K562 (cell line): ENCODE results near the gene SCRN1. TPM values are rescaled to one million over a fixed set of nuclear protein-coding genes. Genes with fewer than 3 reads are reported as not detected.

Source experiments
- BRD9 ChIP-seq: fragments of 450-650 bp; IDR thresholded peaks from 2 replicates; pipeline ENCODE4 v1.6.1; 2018; ENCODE audit warnings: low read depth; ENCODE audit not compliant: partially characterized antibody
- CEBPB ChIP-seq: fragments of 450-650 bp; IDR thresholded peaks from 2 replicates; pipeline ENCODE4 v1.6.1; 2016; ENCODE audit warnings: missing genetic modification characterization, missing compliant biosample characterization
- CEBPG ChIP-seq, 3 experiments: fragments of 200-800 bp in 1 of 3; sonication (Bioruptor generic) in 1 of 3; sonication (generic) in 1 of 3; formaldehyde crosslinking in 1 of 3; IDR thresholded peaks in 2 of 3; conservative IDR thresholded peaks in 1 of 3; 2 replicates each; pipeline versions ENCODE4 v1.6.1 to v1.8.0; 2016 to 2022; ENCODE audit warnings: missing compliant biosample characterization in 2 of 3, missing genetic modification characterization in 2 of 3, mild to moderate bottlenecking in 1 of 3, missing genetic modification reagents in 1 of 3
- polyA plus RNA-seq, 8 experiments: library from polyadenylated mRNA; depleted of rRNA in 4 of 8; stranded (reverse) in 5 of 8; unstranded in 3 of 8; fragments of >200 nt; fragmentation: Nextera tagmentation in 2 of 8; fragmentation: Illumina TruSeq in 1 of 8; extraction: Ambion mirVana in 2 of 8; extraction: Trizol in 1 of 8; gene quantifications; 2 replicates each; pipeline versions ENCODE4 v1.2.1 to v1.2.3, GENCODE V29; 2011 to 2014; ENCODE audit warnings: inconsistent platforms in 1 of 8, missing spikeins in 1 of 8
- small RNA-seq: library from RNA; depleted of rRNA; stranded (forward); fragments of <200 nt; gene quantifications from one replicate; pipeline ENCODE3, GENCODE V24; 2014
- total RNA-seq, 7 experiments: library from RNA; depleted of rRNA in 6 of 7; stranded (reverse); fragments of >200 nt in 6 of 7; fragmentation: Illumina TruSeq in 2 of 7; extraction: Trizol in 2 of 7; gene quantifications; 2 replicates each; pipeline versions ENCODE4 v1.2.1 to v1.2.3, GENCODE V29; 2011 to 2021; ENCODE audit warnings: low replicate concordance in 1 of 7
- TF ChIP-seq, protein P1 (sequence below), 2 experiments: fragments of 450-650 bp in 1 of 2; sonication (generic) in 1 of 2; formaldehyde crosslinking in 1 of 2; IDR thresholded peaks; 2 replicates each; pipeline versions ENCODE4 v1.7.1 to v1.9.0; 2016 to 2022; ENCODE audit warnings: inconsistent platforms in 1 of 2, mild to moderate bottlenecking in 1 of 2, missing genetic modification reagents in 1 of 2

Gene SCRN1
- total and polyA plus RNA-seq, 9 of the 15 experiments (the other 6 are each of a cell fraction or from before 2014, with no cell fraction given) = 0.13 to 1.4 (median 0.20) TPM

DNA sequence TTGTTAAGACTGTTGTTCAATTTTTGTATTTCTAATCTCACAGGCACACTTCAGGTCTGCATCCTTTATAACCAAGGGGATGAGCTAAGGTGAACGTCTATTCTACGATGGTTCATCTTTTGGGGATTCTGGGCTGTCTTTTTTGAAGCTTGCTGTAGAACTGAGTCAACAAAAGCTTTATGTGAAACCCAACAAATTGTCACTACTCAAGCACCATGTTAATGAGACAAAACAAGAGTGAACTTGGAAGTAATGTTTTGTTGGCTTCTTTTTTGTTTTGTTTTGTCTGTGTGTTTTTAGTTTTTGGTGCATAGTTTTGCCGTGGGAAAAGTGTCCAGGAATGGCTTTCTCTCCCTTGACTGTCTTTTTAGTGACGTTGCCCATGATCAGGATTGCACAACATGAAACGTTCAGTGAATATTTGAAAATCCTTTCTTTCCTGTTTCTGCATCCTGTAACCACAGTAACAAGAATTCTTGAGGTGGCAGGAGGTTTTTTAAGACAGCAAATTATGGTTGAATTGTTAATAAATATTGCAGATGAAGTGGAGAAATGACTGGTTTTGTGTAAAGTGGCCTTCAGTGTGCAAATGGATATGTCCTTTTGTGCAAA lies 117.7 kb downstream of the SCRN1 start (continued):
- TF ChIP-seq, protein P1, sequence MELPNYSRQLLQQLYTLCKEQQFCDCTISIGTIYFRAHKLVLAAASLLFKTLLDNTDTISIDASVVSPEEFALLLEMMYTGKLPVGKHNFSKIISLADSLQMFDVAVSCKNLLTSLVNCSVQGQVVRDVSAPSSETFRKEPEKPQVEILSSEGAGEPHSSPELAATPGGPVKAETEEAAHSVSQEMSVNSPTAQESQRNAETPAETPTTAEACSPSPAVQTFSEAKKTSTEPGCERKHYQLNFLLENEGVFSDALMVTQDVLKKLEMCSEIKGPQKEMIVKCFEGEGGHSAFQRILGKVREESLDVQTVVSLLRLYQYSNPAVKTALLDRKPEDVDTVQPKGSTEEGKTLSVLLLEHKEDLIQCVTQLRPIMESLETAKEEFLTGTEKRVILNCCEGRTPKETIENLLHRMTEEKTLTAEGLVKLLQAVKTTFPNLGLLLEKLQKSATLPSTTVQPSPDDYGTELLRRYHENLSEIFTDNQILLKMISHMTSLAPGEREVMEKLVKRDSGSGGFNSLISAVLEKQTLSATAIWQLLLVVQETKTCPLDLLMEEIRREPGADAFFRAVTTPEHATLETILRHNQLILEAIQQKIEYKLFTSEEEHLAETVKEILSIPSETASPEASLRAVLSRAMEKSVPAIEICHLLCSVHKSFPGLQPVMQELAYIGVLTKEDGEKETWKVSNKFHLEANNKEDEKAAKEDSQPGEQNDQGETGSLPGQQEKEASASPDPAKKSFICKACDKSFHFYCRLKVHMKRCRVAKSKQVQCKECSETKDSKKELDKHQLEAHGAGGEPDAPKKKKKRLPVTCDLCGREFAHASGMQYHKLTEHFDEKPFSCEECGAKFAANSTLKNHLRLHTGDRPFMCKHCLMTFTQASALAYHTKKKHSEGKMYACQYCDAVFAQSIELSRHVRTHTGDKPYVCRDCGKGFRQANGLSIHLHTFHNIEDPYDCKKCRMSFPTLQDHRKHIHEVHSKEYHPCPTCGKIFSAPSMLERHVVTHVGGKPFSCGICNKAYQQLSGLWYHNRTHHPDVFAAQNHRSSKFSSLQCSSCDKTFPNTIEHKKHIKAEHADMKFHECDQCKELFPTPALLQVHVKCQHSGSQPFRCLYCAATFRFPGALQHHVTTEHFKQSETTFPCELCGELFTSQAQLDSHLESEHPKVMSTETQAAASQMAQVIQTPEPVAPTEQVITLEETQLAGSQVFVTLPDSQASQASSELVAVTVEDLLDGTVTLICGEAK (IDR thresholded peaks at IDR 0.05) = peak; percentile 82
- TF ChIP-seq, protein P1 (CRISPR knock-in tag; IDR thresholded peaks at IDR 0.05) = peak; percentile 68
- TF ChIP-seq BRD9 (no peak), CEBPB (tag) (peak; percentile 70), CEBPG (CRISPR knock-in tag; IDR thresholded peaks at IDR 0.05) (no peak), CEBPG (tag; conservative IDR thresholded peaks at IDR 0.05 in 1 of 2, IDR thresholded peaks at IDR 0.05 in 1 of 2) (0 out of 4 replicates have a peak, but pooled peaks of 1 of the 2 experiments have one; percentile 29)

Small RNA genes lying within 50 kb of the gene (small RNA-seq; reads per million reads assigned to genes)
- 0.15 reads per million for gene RF01210

Other genes starting within 250 kb of the SCRN1 start
- gene WIPF3, start 183.3 kb downstream of the SCRN1 start, total RNA-seq (2014; rRNA removed) = 0.65 and 0.82 TPM in 2 replicates
- 0.47 and 0.54 TPM in 2 replicates for gene WIPF3, start 183.3 kb downstream of the SCRN1 start, total RNA-seq (2014; rRNA removed; fragmentation: Illumina TruSeq; extraction: Trizol)
- 0.15 and 0.18 TPM in 2 replicates for gene WIPF3, start 183.3 kb downstream of the SCRN1 start, total RNA-seq (2015; rRNA removed; fragmentation: Illumina TruSeq; extraction: Trizol)
- gene WIPF3, start 183.3 kb downstream of the SCRN1 start, total RNA-seq (2021) = 2.6 and 2.7 TPM in 2 replicates
- 1.7 and 2.2 TPM in 2 replicates for gene WIPF3, start 183.3 kb downstream of the SCRN1 start, polyA plus RNA-seq (2011; rRNA removed)
- 1.9 and 2.2 TPM in 2 replicates for gene WIPF3, start 183.3 kb downstream of the SCRN1 start, polyA plus RNA-seq (2014; fragmentation: Illumina TruSeq; extraction: Trizol)
- gene WIPF3, start 183.3 kb downstream of the SCRN1 start, polyA plus RNA-seq (2014; fragmentation: Nextera tagmentation; extraction: Ambion mirVana) = 1 to 10 TPM; 2.1 to 3.2 TPM
- gene WIPF3, start 183.3 kb downstream of the SCRN1 start, polyA plus RNA-seq (2014; rRNA removed) = 0.82 and 1.0 TPM in 2 replicates
- gene FKBP14, start 36.9 kb upstream of the SCRN1 start, total RNA-seq (2014; rRNA removed) = 5.3 and 9.2 TPM in 2 replicates
- 27.9 and 33.3 TPM in 2 replicates for gene FKBP14, start 36.9 kb upstream of the SCRN1 start, total RNA-seq (2014; rRNA removed; fragmentation: Illumina TruSeq; extraction: Trizol)
- 17.6 and 19.1 TPM in 2 replicates for gene FKBP14, start 36.9 kb upstream of the SCRN1 start, total RNA-seq (2015; rRNA removed; fragmentation: Illumina TruSeq; extraction: Trizol)
- gene FKBP14, start 36.9 kb upstream of the SCRN1 start, total RNA-seq (2021) = 13.4 and 15.3 TPM in 2 replicates
- 23.1 and 26.9 TPM in 2 replicates for gene FKBP14, start 36.9 kb upstream of the SCRN1 start, polyA plus RNA-seq (2011; rRNA removed)
- 14.9 and 20.5 TPM in 2 replicates for gene FKBP14, start 36.9 kb upstream of the SCRN1 start, polyA plus RNA-seq (2014; fragmentation: Illumina TruSeq; extraction: Trizol)
- 10 to 100 TPM; 10.3 to 12.4 TPM for gene FKBP14, start 36.9 kb upstream of the SCRN1 start, polyA plus RNA-seq (2014; fragmentation: Nextera tagmentation; extraction: Ambion mirVana)
- gene FKBP14, start 36.9 kb upstream of the SCRN1 start, polyA plus RNA-seq (2014; rRNA removed) = 14.3 and 15.3 TPM in 2 replicates
- 9.5 and 10.0 TPM in 2 replicates for gene PLEKHA8, start 38.6 kb upstream of the SCRN1 start, total RNA-seq (2014; rRNA removed)
- 14.5 and 16.0 TPM in 2 replicates for gene PLEKHA8, start 38.6 kb upstream of the SCRN1 start, total RNA-seq (2014; rRNA removed; fragmentation: Illumina TruSeq; extraction: Trizol)
- 12.0 and 12.8 TPM in 2 replicates for gene PLEKHA8, start 38.6 kb upstream of the SCRN1 start, total RNA-seq (2015; rRNA removed; fragmentation: Illumina TruSeq; extraction: Trizol)
- gene PLEKHA8, start 38.6 kb upstream of the SCRN1 start, total RNA-seq (2021) = 14.6 and 16.3 TPM in 2 replicates
- gene PLEKHA8, start 38.6 kb upstream of the SCRN1 start, polyA plus RNA-seq (2011; rRNA removed) = 12.4 and 15.1 TPM in 2 replicates
- 10.3 and 11.8 TPM in 2 replicates for gene PLEKHA8, start 38.6 kb upstream of the SCRN1 start, polyA plus RNA-seq (2014; fragmentation: Illumina TruSeq; extraction: Trizol)
- gene PLEKHA8, start 38.6 kb upstream of the SCRN1 start, polyA plus RNA-seq (2014; fragmentation: Nextera tagmentation; extraction: Ambion mirVana) = 1 to 10 TPM; 3.2 to 3.9 TPM
- 6.0 and 7.8 TPM in 2 replicates for gene PLEKHA8, start 38.6 kb upstream of the SCRN1 start, polyA plus RNA-seq (2014; rRNA removed)
- gene MTURN, start 145.2 kb upstream of the SCRN1 start, total RNA-seq (2014; rRNA removed) = 8.8 and 10.0 TPM in 2 replicates
- 6.4 and 7.8 TPM in 2 replicates for gene MTURN, start 145.2 kb upstream of the SCRN1 start, total RNA-seq (2014; rRNA removed; fragmentation: Illumina TruSeq; extraction: Trizol)
- 1.4 and 1.6 TPM in 2 replicates for gene MTURN, start 145.2 kb upstream of the SCRN1 start, total RNA-seq (2015; rRNA removed; fragmentation: Illumina TruSeq; extraction: Trizol)
- 5.0 and 7.7 TPM in 2 replicates for gene MTURN, start 145.2 kb upstream of the SCRN1 start, total RNA-seq (2021)
- gene MTURN, start 145.2 kb upstream of the SCRN1 start, polyA plus RNA-seq (2011; rRNA removed) = 9.2 and 14.8 TPM in 2 replicates
- 5.3 TPM in 2 replicates for gene MTURN, start 145.2 kb upstream of the SCRN1 start, polyA plus RNA-seq (2014; fragmentation: Illumina TruSeq; extraction: Trizol)
- 1 to 10 TPM in 1 of 2 experiments, under 1 TPM in 1; 0.94 to 1.0 TPM for gene MTURN, start 145.2 kb upstream of the SCRN1 start, polyA plus RNA-seq (2014; fragmentation: Nextera tagmentation; extraction: Ambion mirVana)
- gene MTURN, start 145.2 kb upstream of the SCRN1 start, polyA plus RNA-seq (2014; rRNA removed) = 6.5 and 8.0 TPM in 2 replicates